NCI-H748 (cell line): ENCODE measurements around the gene FAHD2A.
"Not testable (repeated sequence)": the region's sequence is repeated elsewhere in the genome, so short reads cannot be mapped to it uniquely, and the experiment has no call there.

Experiments
- DNase-seq: peaks from one replicate; lab custom pipeline; 2025; ENCODE audit not compliant: unreplicated experiment; lab: John Stamatoyannopoulos, UW

The FAHD2A gene

GRCh38 chr2:95433973-95434372 lies 31.5 kb downstream of the FAHD2A start:
- not testable (repeated sequence) for DNase-seq

GRCh38 chr2:95434507-95435076 lies 32.1 kb downstream of the FAHD2A start:
- DNase-seq, result not testable (repeated sequence)

- DNase-seq, result not testable (repeated sequence)
Measured at GRCh38 chr2:95435162-95435871, 32.8 kb downstream of the FAHD2A start.

GRCh38 chr2:95435872-95436209 lies 33.3 kb downstream of the FAHD2A start:
- DNase-seq, result not testable (repeated sequence)

GRCh38 chr2:95442474-95443099 lies 40.1 kb downstream of the FAHD2A start:
- not testable (repeated sequence) for DNase-seq

GRCh38 chr2:95445317-95445716 lies 42.8 kb downstream of the FAHD2A start:
- DNase-seq, result not testable (repeated sequence)

GRCh38 chr2:95463292-95463691 lies 60.8 kb downstream of the FAHD2A start:
- not testable (repeated sequence) for DNase-seq
